CMK (cell line): ENCODE results near the gene FARP1.
"Not testable (repeated sequence)": the region's sequence is repeated elsewhere in the genome, so short reads cannot be mapped to it uniquely, and the experiment has no call there.

ENCODE experiments used
- DNase-seq: peaks from one replicate; pipeline ENCODE4 v3.0.0-alpha.2; 2010; ENCODE audit warnings: low read depth

Gene FARP1

GRCh38 chr13:98260357-98261164, 117.7 kb downstream of the FARP1 start:
- no peak for DNase-seq

- no peak for DNase-seq
These were observed 118.3 kb downstream of the FARP1 start for GRCh38 chr13:98261165-98261702.

GRCh38 chr13:98262292-98262691, 119.4 kb downstream of the FARP1 start:
- DNase-seq, result no peak

GRCh38 chr13:98263841-98264240, 120.9 kb downstream of the FARP1 start:
- no peak for DNase-seq

- DNase-seq, result no peak
These were observed 122.0 kb downstream of the FARP1 start for GRCh38 chr13:98264877-98265276.

GRCh38 chr13:98265692-98266551, 123.0 kb downstream of the FARP1 start:
- no peak for DNase-seq

GRCh38 chr13:98267080-98267912, 124.4 kb downstream of the FARP1 start:
- no peak for DNase-seq

GRCh38 chr13:98269386-98269785, 126.5 kb downstream of the FARP1 start:
- DNase-seq, result no peak

GRCh38 chr13:98270819-98271218, 127.9 kb downstream of the FARP1 start:
- DNase-seq, result no peak

GRCh38 chr13:98271646-98272045, 128.8 kb downstream of the FARP1 start:
- DNase-seq, result not testable (repeated sequence)

- DNase-seq, result no peak
These were observed 129.7 kb downstream of the FARP1 start for GRCh38 chr13:98272549-98272948.

GRCh38 chr13:98273067-98273823, 130.4 kb downstream of the FARP1 start:
- DNase-seq, result no peak

- no peak for DNase-seq
These were observed 131.2 kb downstream of the FARP1 start for GRCh38 chr13:98273824-98274742.

GRCh38 chr13:98274921-98275487, 132.1 kb downstream of the FARP1 start:
- no peak for DNase-seq

GRCh38 chr13:98275681-98276171, 132.8 kb downstream of the FARP1 start:
- no peak for DNase-seq

GRCh38 chr13:98276486-98276885, 133.6 kb downstream of the FARP1 start:
- no peak for DNase-seq

GRCh38 chr13:98278068-98278724, 135.3 kb downstream of the FARP1 start:
- no peak for DNase-seq

GRCh38 chr13:98279473-98280175, 136.7 kb downstream of the FARP1 start:
- DNase-seq, result no peak

- DNase-seq, result no peak
These were observed 137.2 kb downstream of the FARP1 start for GRCh38 chr13:98280176-98280510.
